Osteocyte (in vitro differentiated cells): Measurements from ENCODE around the gene FBXW12. TPM values are rescaled to one million over a fixed set of nuclear protein-coding genes. Genes with fewer than 3 reads are reported as not detected.

ENCODE experiments used
- DNase-seq: peaks from one replicate; pipeline ENCODE4 v3.0.0; 2021; ENCODE audit warnings: mixed read lengths; ENCODE audit not compliant: unreplicated experiment; ENCODE audit errors: extremely low spot score
- H3K27ac Mint-ChIP-seq: one replicate; pipeline ENCODE4 v1.8.0; 2021; ENCODE audit warnings: mild to moderate bottlenecking, mixed read lengths; ENCODE audit not compliant: unreplicated experiment
- H3K27me3 Mint-ChIP-seq: one replicate; pipeline ENCODE4 v1.8.0; 2021; ENCODE audit warnings: mixed read lengths; ENCODE audit not compliant: unreplicated experiment
- H3K36me3 Mint-ChIP-seq: one replicate; pipeline ENCODE4 v1.8.0; 2021; ENCODE audit warnings: mixed read lengths; ENCODE audit not compliant: unreplicated experiment
- H3K4me1 Mint-ChIP-seq: one replicate; pipeline ENCODE4 v1.8.0; 2021; ENCODE audit warnings: mixed read lengths; ENCODE audit not compliant: unreplicated experiment
- H3K4me3 Mint-ChIP-seq: one replicate; pipeline ENCODE4 v1.8.0; 2021; ENCODE audit warnings: mild to moderate bottlenecking, moderate library complexity, mixed read lengths; ENCODE audit not compliant: unreplicated experiment
- H3K9me3 Mint-ChIP-seq: one replicate; pipeline ENCODE4 v1.8.0; 2021; ENCODE audit warnings: mixed read lengths; ENCODE audit not compliant: unreplicated experiment
- CTCF ChIP-seq: fragments of 200-600 bp; sonication (generic); IDR thresholded peaks from 2 replicates; pipeline ENCODE4 v1.5.0; 2021; ENCODE audit warnings: antibody characterized with exemption, mild to moderate bottlenecking, moderate library complexity
- total RNA-seq: library from RNA; stranded (reverse); gene quantifications from 2 replicates; pipeline ENCODE4 v1.2.1, GENCODE V29; 2021

Gene FBXW12
- total RNA-seq, 1 donor from 2014 or later, result not detected

- no peak for DNase-seq
- H3K36me3 Mint-ChIP-seq, result peaks cover 37% of the 10 kb centered on the region
- no peaks in the 10 kb centered on the region for H3K27me3 Mint-ChIP-seq
- no peak for TF ChIP-seq CTCF
- H3K4me3 Mint-ChIP-seq, result no peak overlapping the region
- peaks cover 23% of the 10 kb centered on the region for H3K4me1 Mint-ChIP-seq
- no peak overlapping the region for H3K27ac Mint-ChIP-seq
- no peaks in the 10 kb centered on the region for H3K9me3 Mint-ChIP-seq
These were observed 34.0 kb downstream of the FBXW12 start for GRCh38 chr3:48405971-48406370.

GRCh38 chr3:48406443-48407431 is 34.7 kb downstream of the FBXW12 start:
- no peaks in the 10 kb centered on the region for H3K9me3 Mint-ChIP-seq
- no peak overlapping the region for H3K4me3 Mint-ChIP-seq
- TF ChIP-seq CTCF, result no peak
- peaks cover 17% of the 10 kb centered on the region for H3K4me1 Mint-ChIP-seq
- H3K27me3 Mint-ChIP-seq, result no peaks in the 10 kb centered on the region
- no peak for DNase-seq
- H3K27ac Mint-ChIP-seq, result no peak overlapping the region
- peaks cover 37% of the 10 kb centered on the region for H3K36me3 Mint-ChIP-seq

GRCh38 chr3:48407542-48408099 is 35.6 kb downstream of the FBXW12 start:
- peaks cover 37% of the 10 kb centered on the region for H3K36me3 Mint-ChIP-seq
- peaks cover 8% of the 10 kb centered on the region for H3K4me1 Mint-ChIP-seq
- no peak overlapping the region for H3K27ac Mint-ChIP-seq
- DNase-seq, result peak; percentile 56
- no peak overlapping the region for H3K4me3 Mint-ChIP-seq
- TF ChIP-seq CTCF, result no peak
- no peaks in the 10 kb centered on the region for H3K9me3 Mint-ChIP-seq
- no peaks in the 10 kb centered on the region for H3K27me3 Mint-ChIP-seq

GRCh38 chr3:48408823-48409281 is 36.8 kb downstream of the FBXW12 start:
- Mint-ChIP-seq H3K27ac (no peak overlapping the region), H3K4me3 (no peak overlapping the region), H3K9me3 (no peaks in the 10 kb centered on the region), H3K27me3 (no peaks in the 10 kb centered on the region), H3K36me3 (peaks cover 43% of the 10 kb centered on the region), H3K4me1 (no peaks in the 10 kb centered on the region)
- peak; percentile 59 for DNase-seq
- no peak for TF ChIP-seq CTCF
